Measurements from ENCODE around the gene IL36RN.
A peak's percentile ranks its signal among the peaks of the same experiment; 100 is the strongest.

Gene IL36RN

DNA sequence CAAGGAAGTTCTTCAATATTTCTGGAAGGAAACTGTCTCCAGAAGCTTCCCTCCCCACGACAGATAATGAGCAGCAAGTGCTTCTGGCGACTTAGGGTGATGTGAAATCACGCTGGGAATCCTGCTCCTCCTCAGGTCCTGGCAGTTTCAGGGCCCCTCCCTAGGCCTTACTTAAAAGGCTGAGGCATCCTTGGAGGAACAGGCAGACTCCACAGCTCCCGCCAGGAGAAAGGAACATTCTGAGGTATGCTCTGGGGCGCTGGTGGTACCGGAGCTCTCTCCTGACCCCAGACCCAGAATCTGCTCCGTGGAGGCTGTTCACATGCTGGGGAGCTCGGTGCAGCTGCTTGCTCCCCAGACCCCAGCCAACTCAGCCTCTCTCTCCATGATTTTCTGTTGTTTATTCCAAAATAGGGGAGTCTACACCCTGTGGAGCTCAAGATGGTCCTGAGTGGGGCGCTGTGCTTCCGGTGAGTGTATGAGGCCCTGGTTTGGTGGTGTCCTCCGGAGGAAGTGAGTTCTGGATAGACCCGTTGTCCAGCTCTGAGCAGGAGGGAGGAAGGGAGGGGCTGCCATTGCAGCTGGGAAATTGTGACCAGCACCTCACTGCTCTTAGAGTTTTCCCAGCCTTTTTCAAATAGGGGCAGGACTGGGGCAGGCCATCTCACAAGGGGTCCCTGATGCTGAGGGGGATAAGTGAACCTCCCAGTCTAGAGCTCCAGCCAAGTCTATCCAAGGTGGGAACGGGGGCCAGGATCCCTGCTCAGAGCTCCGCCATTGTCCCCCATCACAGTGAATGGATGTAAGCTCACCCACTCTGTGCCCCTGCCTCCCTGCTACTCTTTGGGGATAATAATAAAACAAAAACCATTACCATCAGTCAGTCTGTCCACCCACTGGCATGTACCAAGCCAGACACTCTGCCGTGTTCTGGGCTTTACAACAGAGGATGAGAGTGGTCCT is at the start of gene IL36RN:
Gene IL36RN (plus strand): TSS at position 201 of the 963 bp plus-strand sequence. CDS start 241 bp downstream, at position 442.
- DNase-seq: no peak

DNA sequence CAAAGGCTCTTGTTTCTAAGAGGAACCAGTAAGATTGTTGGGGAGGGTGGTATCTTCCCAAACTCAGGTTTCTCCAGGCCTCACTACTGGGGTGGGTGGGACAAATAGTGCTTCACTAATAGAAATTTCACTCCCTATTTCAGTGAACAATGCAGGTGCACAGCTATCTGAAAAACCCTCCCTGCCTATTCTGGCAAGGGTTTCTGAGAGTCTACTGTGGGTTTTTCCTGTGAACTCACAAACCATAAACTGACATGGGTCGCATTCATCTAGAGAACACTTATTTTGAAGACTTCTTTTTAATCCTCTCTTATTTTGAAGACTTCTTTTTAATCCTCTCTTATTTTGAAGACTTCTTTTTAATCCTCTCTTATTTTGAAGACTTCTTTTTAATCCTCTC is 49.4 kb upstream of the IL36RN start:
- no peak for DNase-seq

DNA sequence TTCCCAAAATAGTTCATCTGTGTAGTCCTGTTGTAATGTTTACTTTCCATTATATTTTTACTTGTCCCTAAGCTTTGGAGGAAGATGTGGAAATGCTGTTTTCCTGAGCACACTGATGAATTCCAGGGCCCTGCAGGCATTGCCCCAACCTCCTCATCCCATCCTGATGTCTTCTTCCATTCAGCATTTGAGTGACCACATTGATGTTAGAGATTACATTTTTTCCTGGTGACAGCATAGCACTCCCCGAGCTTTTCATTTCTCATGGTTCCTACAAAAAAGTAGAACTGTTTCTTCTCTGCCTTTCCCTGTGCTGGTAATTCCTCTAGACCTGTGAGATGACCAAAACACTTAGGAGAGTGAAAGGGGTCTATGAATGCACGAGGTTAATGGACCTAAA is 48.9 kb upstream of the IL36RN start:
- DNase-seq: peak; percentile 19

DNA sequence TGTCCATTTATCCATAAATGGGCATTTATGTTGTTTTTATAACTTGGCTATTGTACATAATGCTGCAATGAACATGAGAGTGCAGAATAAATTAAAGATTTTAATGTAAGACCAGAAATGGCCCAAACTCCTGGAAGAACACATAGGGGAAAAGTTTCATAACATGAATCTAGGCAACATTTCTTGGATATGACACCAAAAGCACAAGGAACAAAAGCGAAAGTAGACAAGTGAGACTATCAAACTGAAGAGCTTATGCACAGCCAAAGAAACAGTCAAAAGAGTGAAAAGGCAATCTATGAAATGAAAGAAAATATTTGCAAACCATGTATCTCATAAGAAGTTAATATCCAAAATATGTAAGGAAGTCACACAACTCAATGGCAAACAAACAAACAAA is 47.9 kb upstream of the IL36RN start:
- DNase-seq: no peak

DNA sequence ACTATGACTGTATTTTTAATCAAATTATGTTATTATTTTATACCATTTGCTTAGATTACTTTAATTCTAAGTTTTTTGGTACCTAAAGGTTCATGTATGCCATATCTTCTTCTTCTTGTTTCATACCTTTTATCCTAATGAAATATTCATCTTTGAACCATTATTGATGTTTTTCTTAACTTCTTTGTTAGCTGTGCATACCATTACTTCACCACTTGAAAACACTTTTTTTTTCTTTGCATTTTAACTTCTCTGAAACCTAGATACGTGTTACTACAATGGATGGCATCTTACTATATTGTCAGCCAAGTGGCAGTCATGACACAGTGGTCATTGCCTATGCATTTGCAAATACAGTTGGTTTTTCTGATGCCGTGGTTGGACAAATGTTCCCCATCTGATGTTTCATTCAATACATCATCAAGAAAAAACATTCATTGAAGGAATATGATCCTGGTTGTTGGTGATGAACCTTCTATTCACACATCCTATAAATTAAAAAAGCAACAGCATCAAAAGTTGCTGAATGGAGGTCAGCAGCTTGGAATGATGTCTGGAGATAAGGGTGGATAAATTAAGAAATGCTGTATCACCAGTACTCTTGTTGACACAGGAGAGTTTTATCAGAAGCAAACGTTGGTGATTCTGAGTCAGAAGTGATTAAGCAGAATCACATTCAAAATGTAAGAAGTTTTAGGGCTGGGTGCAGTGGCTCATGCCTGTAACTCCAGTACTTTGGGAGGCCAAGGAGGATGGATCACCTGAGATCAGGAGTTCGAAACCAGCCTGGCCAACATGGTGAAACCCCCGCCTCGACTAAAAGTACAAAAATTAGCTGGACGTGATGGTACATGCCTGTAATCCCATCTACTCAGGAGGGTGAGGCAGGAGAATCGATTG is 46.3 kb upstream of the IL36RN start:
- peak; percentile 91 for DNase-seq

DNA sequence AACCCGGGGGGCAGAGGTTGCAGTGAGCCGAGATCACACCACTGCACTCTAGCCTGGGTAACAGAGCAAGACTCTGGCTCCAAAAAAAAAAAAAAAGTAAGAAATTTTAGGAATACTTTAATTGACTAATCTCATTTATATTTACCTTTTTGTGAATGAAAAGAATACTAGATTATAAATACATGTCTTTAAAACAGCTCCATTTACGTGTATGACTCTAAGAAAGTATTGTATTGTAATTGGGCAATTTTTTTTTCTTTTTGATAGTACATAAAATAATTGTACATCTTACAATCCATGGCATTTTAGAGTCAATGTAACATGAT is 45.7 kb upstream of the IL36RN start:
- no peak for DNase-seq

DNA sequence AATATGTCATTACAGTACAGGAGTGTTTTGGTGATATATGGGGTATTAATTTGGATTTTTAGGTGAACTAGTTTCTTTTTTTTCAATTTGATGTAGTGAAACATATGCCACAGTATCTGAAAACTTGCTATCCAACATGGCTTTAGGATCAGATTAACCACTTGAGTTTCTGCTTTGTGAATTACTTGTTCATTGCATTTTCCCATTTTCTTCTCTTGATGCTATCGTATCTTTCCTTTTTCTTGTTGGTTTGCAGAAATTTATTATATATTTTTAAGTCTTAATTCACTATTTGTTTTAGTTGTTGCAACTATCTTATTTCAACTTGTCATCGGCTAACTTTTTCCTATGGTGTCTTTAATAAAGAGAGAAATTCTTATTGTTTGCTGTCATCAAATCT is 44.9 kb upstream of the IL36RN start:
- DNase-seq: no peak

DNA sequence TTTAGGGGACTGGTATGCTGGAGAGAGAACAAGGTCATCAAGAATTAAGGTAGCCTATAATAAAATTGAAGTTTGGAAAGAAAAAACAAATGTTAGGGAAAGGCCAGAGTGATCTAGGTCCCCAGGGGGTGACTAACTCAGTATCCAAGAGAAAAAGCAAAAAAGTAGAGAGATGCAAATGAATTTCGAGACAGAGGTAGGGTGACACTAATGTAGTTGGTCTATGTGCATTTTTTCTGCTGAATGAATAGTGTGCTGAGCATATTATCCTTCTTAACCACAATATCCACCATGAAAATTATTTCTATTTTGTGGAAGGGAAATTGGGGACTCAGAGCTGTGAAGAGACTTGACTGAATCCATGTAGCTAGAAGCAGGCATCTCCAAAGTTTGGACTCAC is 44.0 kb upstream of the IL36RN start:
- no peak for DNase-seq

DNA sequence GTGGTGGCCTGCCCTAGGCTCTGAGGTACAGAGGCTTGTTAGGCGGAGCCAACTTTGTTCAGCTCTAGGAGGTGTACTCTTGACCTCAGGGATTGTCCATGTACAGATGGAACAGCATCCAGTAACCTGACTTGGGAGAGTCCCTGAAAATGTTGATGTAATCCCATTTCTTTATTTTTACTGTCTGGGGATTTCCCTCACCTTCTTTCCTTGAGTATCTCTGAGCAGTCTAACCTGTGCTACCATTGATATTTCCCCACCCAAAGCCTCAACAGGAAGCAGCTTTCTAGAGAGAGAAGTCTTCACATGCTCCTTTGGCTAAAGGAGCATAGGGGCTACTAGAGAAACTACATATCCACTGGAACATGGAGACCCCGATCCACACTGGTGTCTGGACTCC is 43.3 kb upstream of the IL36RN start:
- no peak for DNase-seq

DNA sequence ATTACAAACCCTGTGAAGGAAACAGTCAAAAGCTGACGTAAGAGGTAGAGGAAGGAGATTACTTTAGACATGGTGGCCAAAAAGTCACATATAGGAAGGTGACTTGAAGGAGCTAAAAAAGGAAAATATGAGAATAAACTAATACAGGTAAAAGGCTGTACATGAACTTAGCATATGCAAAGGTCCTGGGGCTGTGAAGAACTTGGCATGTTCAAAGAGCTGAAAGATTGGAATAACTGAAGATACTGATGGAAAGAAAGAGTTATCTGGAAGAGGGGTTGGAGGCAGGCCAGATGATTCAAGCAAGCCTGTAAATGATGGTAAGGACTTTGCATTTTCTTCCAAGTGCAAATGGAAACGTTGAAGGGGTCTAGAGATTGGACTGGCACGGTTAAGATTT is 40.5 kb upstream of the IL36RN start:
- DNase-seq: no peak

DNA sequence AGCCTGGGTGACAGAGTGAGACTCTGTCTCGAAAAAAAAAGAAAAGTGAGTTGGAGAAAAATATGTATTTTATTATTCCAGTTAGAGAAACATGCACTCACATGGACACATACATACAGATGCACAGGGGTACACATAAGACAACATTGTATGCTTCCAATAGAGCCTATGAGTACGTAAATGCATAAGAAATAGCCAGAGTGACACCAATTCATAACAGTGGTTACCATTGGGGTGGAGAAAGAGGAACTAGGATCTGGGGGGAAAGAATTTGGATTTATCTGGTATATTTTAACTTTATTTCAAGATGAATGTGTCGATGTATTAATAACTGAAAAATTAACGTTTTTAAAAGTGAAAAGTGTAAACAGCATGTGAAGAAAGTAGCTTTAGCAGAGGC is 37.7 kb upstream of the IL36RN start:
- no peak for DNase-seq

DNA sequence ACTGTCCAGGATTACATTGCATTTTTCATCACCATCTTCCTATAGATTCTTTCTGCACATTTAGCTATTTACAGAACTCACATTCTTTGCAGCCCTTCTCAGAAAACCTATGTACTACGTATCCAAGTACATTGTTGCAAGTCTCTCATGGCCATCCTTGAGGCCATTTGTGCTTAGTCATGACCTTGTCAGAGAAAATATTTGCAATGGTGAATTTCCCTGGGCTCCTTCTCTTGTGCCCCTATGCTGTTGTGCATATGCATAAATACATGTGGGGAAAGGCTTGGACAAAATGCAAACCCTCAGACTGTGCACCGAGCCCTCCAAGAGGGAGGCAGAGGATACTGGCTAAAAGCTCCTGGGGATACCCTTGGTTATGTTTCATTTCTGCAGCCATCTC is 34.2 kb upstream of the IL36RN start:
- DNase-seq: no peak

DNA sequence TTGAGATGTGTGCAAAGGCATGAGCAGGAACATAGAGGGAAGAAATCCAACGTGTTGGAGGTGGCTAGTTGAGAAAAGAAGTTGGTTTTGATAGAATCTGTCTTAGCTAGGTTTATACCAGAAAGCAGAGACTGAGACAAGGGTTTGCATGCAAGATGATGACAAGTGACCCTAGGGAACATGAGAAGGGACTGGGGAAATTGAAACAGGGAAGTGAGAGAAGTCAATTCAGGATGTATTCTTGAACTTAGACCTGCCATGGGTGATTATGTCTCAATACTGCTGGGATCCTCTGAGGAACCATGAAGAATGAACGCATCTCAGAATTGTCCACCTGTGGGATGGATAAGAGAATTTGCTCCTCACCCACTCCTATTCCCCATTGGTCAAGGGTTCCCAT is 33.3 kb upstream of the IL36RN start:
- no peak for DNase-seq

DNA sequence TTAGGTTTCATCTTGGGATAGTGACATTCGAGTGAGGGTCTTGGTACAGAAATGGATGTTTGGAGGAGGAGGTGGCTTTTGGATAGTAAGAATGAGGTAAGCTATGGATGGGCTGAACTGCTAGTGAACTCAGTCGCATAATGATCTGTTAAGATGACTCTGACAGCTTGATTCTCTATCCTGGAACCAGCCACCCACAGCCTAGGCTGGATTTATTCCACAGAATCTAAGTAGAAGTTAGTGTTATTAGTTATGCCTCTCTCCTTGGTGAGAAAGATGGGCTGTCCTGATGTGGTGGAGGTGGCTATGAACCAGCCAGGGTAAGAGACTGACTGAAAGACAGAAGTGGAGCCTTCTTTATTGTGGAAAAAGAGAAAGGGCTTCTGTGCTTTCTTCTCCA is 31.3 kb upstream of the IL36RN start:
- DNase-seq: no peak

DNA sequence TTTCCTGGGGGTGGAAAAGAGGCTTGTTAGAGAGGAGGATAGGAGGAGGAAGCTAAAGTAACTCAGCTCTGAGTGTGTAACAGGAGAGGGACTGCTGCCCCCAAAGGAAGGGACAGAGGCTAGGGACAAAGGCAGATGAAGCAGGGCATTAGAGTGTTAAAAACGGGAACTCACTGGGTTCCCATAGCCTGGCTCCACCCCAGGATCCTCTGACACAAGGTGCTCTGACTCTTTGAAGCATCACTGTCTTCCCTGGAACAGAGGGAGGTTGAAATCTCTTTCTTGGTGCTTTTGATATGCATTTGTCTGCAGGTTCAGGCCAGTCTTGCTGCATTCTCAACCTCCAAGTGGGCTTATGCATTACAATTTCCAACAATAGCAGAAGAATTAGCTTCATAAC is 30.9 kb upstream of the IL36RN start:
- DNase-seq: no peak

DNA sequence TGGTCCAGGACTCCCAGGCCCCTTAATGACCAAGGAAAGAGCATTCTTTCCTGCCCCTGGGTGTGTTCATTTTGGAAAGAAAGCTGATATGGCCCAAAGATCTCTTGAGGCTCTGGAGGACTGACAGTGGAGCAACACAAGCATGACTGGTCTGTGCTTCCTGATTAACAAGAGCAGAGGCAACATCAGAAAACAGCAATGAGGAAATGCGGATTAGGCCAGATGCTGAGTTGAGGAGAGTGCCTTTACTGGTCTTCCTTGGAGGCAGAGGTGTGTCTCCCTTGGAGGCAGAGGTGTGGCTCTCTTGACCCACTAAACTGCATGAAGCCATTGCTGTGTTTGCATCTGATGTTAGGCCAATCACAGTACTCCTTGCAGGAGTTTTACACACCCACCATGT is 26.3 kb upstream of the IL36RN start:
- no peak for DNase-seq

DNA sequence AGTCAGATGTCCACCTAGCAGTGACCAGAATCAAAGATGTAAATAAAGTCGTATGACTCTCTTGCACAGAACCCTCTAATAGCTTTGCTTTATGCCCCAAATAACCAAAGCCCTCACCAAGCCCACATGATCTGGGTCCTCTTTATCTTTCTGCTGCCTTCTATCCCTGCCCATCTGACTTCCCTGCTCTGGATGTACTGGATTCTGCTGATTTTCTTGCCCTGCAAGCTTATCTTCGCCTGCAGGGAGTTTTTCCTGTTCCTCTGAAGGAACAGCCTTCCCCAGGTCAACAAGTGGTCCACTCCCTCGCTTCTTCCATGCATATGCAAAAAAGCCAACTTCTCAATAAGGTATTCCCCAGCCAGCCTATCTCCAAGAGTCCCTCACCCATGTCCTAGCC is 25.0 kb upstream of the IL36RN start:
- no peak for DNase-seq

DNA sequence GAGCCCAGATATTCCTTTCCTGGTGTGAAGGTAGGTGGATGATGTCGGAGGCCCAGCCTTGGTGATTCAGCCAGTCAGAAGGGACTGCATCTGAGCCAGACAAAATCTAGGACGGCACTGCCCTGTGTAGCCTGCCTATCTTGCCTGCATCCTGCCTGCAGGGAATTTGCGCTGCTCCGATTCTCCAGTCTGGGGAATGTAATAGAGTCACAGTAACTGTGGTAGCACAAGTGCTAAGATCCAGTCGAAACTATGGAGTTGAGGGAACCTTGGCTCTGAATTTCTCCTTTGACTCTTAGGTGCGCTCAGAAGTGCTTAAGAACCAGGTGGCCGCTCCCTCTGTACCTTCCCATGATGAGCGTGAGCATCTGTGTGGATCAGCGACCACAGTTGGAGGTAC is 22.2 kb upstream of the IL36RN start:
- no peak for DNase-seq

DNA sequence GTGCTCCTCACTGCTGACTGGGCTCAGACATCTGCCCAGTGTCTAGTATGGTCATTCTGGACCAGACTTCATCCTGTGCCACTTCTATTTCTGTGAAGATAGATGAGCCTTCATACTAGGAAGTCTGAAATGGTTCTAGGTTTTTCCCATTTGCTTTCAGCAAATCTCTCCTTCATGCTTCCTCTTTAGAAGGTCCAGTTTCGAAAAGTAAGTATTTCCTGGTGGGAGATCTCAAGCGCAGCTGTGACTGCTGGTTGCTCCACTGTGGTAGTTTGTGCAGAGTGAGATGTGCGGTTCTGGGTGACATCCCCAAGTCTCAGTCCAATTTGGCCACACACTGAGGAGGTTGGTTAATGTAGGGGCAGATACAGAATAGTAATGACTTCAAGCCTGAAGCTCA is 20.7 kb upstream of the IL36RN start:
- DNase-seq: no peak

DNA sequence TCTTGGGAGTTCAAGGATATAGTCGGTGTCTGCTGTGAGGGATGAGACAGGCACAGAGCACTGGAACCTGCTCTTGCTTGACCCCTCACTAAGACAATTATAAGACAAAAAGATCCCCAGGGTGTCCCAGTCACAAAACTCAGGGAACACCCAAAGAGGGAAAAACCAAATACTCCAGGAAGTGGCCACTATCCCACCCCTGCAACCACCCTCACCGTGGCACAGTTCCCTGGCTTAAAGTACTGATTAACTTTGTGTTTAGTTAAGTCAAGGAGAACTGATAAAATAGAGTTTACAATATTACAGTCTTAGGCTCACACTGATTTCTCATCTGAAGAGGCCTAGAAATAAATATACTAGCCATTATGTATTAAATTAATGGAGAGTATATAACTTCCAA is 19.8 kb upstream of the IL36RN start:
- no peak for DNase-seq

DNA sequence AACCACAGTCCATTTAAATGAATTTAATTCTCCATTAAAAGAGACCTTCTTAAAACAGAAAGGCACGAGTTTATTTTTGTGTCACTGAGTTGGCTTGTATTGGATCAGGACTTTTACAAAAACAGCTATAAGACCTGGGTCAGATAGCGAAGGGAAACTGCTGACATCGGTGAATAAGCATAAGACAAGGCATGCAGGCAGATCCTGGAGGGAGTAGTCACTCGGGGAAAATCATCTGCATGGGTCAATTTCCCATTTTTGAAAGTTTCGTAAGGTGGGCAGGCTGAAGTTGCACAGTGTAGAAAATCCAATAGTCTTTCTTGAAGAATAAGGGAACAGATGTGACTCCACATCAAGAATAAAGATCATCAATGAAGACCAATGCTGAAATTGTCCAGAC is 19.3 kb upstream of the IL36RN start:
- no peak for DNase-seq

DNA sequence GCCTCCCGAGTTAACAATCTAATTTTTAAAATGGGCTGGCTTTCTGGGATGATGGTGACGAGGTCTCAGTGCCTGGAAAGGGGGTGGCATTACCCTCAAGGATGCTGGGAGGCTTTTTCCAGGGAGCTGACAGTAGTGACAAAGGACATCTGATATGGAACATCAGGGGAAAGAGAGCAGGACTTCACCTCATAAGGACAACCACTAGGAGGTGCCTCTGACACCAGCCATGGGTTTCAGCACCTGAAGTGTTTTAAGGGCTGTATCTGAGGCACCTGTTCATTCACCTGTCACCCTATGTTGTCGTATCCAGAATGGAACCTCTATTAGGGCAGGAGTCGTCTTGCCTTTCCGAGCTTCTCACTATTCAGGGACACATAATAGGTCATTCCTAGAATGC is 17.1 kb upstream of the IL36RN start:
- DNase-seq: no peak

DNA sequence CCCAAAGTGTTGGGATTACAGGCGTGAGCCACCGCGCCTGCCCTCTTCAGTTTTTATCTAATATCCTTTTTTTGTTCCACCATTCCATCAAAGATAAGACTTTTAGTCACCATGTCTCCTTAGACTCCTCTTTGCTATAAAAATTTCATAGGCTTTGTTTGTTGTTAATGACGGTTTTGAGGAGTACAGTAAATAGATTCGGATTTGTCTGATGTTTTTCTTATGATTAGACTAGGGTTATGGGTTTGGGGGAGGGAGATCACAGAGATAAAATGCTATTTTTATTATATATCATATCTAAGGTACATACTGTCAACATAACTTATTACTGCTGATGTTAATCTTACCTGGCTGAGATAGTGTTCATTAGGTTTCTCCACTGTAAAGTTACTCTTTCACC is 12.5 kb upstream of the IL36RN start:
- no peak for DNase-seq

Data from NCI-H226 (cell line).